Activated naive CD4-positive, alpha-beta T cell treated with anti-CD3 and anti-CD28 coated beads, Interleukin-2, amount 50 U/mL, for 72 hours (primary cell): Measurements from ENCODE around the gene SPCS1. TPM values are rescaled to one million over a fixed set of nuclear protein-coding genes. Genes with fewer than 3 reads are reported as not detected.

Source experiments
- ATAC-seq, 2 donors: fragments of 150-1000 bp; cut with Tn5 transposase; 2 replicates each; pipeline ENCODE4 v1.10.0; 2021; ENCODE audit warnings: mild to moderate bottlenecking in 2 of 2, moderate library complexity in 2 of 2
- DNase-seq, 2 donors: peaks; one replicate each; pipeline ENCODE4 v3.0.0; 2021 to 2022; ENCODE audit warnings: low spot score in 2 of 2
- H3K27ac Mint-ChIP-seq, 2 donors: one replicate each; pipeline ENCODE4 v1.8.0; 2022; ENCODE audit warnings: mild to moderate bottlenecking in 2 of 2, mixed read lengths in 2 of 2
- H3K36me3 Mint-ChIP-seq, 2 donors: one replicate each; pipeline ENCODE4 v1.8.0; 2022; ENCODE audit warnings: mixed read lengths in 2 of 2
- H3K9me3 Mint-ChIP-seq, 2 donors: one replicate each; pipeline ENCODE4 v1.8.0; 2022; ENCODE audit warnings: mixed read lengths in 2 of 2
- total RNA-seq, 2 donors: library from RNA; stranded (reverse); gene quantifications; one replicate each; pipeline ENCODE4 v1.2.3, GENCODE V29; 2022

The SPCS1 gene
- total RNA-seq, 2 donors from 2014 or later: 94.3 to 102 TPM

DNA sequence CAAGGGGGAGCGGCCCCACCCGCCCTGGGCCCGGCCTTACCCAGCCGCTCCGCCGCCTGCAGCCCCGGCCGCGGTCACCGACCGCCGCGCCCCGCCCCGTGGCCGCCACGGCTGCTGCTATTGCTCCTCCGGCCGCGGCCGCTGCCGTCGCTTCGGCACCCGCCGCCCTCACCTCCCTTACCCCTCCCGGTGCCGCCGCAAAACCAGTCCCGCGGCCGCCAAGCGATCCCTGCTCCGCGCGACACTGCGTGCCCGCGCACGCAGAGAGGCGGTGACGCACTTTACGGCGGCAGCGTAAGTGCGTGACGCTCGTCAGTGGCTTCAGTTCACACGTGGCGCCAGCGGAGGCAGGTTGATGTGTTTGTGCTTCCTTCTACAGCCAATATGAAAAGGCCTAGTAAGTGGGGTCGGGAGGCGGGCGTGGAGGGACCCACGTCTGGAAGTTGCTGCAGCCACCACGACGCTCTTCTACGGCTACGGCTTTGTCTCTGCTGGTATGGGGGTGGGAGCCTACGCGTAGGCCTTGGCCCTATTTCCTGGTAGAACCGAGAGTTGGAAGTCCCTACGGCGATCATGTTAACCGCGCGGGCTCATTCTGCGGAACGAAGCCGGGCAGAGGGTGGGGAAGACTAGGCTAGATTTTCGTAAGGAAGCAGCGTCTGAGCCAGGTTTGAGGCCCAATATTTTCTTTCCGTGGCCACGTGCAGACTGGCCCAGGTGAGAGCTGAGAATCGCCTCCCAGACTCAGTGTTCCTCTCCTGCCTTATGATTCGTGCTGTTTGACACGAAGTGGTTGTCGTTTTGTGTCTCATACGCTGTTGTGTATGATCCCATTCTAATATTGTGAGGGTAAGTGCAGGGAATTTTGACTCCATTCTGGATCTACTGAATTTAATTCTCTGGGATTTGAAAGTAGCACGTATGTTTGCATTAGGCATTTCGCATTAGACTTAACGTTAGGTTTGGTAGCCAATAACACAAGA is 19.9 kb upstream of the SPCS1 start, which contains the start of the genes GNL3 and PBRM1:
TSS of gene GNL3 (plus strand) at position 324 of the 983 bp plus-strand sequence. CDS start at position 385, 61 bp downstream.
TSS of gene PBRM1 (minus strand) at position 205 of the 983 bp plus-strand sequence.
- ATAC-seq: peak; percentile 73 to 77
- H3K27ac Mint-ChIP-seq: peak within 1 kb of the TSS; percentile 96 to 98
- H3K36me3 Mint-ChIP-seq: peaks cover 56 to 65% of the 10 kb centered on the region in 2 donors
- peak; percentile 92 for DNase-seq
- H3K9me3 Mint-ChIP-seq: no peaks in the 10 kb centered on the region

DNA sequence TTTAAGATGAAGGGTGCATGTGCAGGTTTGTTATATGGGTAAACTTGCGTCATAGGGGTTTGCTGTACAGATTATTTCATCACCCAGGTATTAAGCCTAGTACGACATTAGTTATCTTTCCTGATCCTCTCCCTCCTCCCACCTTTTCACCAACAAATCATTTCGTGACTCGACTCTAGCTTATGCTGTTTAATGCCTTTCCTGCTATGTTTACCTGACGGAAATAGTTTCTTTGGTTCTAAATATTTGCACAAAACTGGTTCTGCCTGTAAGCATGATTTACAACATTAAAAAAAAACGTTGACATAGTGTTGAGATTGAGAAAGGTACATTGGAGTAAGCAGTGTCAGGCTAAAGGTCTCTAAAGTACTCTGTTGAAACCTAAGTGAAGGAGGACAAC is 17.6 kb upstream of the SPCS1 start:
- peaks cover 63 to 68% of the 10 kb centered on the region in 2 donors for H3K36me3 Mint-ChIP-seq
- peak overlapping the region; percentile 96 to 98 for H3K27ac Mint-ChIP-seq
- no peak for ATAC-seq
- no peaks in the 10 kb centered on the region for H3K9me3 Mint-ChIP-seq
- DNase-seq: no peak

DNA sequence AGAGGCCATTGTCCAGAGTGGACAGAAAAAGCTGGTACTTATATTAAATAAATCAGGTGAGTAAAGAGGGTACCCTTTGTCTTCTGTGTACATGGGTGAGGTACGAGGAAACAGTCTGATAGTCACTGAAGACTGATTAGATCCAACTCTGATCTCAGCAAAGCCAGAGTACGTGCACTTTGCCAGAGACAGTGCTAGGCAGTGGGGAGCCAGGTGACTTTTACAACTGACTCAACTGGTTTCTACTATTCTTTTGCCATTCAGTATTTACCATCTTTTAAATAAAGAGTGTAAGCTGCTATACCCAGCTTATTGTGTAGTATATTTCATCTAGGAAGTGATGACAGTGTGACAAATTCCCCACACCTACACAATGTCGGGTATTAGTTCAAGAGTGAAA is 16.8 kb upstream of the SPCS1 start:
- no peak for DNase-seq
- Mint-ChIP-seq H3K36me3 (peaks cover 69 to 77% of the 10 kb centered on the region in 2 donors), H3K27ac (peak overlapping the region; percentile 94 to 96), H3K9me3 (no peaks in the 10 kb centered on the region)
- no peak for ATAC-seq

DNA sequence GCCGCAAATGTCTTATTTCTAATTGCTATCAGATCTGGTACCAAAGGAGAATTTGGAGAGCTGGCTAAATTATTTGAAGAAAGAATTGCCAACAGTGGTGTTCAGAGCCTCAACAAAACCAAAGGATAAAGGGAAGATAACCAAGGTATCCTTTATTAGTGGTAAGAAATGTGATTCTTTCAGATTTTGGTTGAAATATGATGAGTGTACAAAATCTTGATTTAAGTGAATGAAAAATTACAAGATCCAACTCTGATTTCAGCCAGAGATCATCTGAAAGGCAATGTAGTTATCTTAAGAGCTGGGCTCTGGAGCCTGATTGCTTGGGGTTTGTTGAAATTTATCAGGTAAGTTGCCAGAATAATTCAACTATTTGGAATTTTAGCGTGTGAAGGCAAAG is 15.3 kb upstream of the SPCS1 start:
- DNase-seq: no peak
- no peaks in the 10 kb centered on the region for H3K9me3 Mint-ChIP-seq
- H3K36me3 Mint-ChIP-seq: peaks cover 70 to 83% of the 10 kb centered on the region in 2 donors
- peak overlapping the region; percentile 73 to 96 for H3K27ac Mint-ChIP-seq
- ATAC-seq: no peak

DNA sequence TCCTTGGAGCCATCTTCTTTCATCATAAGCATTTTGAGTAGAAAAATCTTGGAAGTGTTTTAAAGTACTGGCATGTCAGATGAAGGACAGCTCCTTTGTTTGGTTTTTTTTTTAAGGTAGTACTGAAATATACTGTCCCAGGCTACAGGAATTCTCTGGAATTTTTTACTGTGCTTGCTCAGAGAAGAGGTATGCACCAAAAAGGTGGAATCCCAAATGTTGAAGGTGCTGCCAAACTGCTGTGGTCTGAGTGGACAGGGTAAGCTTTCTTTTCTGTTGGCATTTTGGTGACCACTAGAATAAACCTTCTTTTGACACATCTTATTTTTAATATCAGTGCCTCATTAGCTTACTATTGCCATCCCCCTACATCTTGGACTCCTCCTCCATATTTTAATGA is 12.8 kb upstream of the SPCS1 start:
- no peak for DNase-seq
- peak overlapping the region; percentile 17 to 82 for H3K27ac Mint-ChIP-seq
- no peaks in the 10 kb centered on the region for H3K9me3 Mint-ChIP-seq
- no peak for ATAC-seq
- peaks cover 47 to 70% of the 10 kb centered on the region in 2 donors for H3K36me3 Mint-ChIP-seq

DNA sequence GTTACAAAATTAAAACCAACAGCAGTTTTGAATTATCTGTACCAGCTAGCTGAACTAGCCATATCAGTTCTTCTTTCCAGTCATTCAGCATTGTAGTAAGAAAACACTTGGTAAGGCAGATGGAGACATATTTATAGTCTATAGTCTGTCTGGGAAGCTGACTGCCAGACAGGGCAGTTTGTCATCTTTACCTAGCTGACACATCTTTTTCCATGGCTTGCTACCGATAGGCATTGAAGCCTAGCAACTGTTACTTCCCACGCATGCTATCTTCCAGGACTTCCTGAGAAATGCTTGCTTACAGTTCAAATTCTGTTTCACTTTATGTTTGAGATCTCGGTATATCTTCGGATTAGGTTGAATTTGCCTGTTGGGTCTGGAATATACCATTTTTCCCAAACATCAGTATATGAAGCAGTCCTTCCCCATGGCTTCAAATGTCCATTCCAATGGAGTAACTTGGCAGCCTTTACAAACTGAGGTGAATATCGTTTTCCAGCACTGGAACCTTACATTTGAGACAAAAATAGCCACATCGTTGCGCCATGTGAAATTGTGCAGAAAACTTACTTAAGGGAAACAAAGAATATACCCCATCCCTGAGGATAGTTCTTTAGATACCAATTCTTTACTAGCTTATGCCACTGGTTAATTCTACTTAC is 11.2 kb upstream of the SPCS1 start:
- DNase-seq (no peak), ATAC-seq (peak in 1 of 2 donors; percentile 18)
- no peaks in the 10 kb centered on the region for H3K9me3 Mint-ChIP-seq
- H3K36me3 Mint-ChIP-seq: peaks cover 31 to 54% of the 10 kb centered on the region in 2 donors
- peak overlapping the region in 1 of 2 donors; percentile 51 for H3K27ac Mint-ChIP-seq

DNA sequence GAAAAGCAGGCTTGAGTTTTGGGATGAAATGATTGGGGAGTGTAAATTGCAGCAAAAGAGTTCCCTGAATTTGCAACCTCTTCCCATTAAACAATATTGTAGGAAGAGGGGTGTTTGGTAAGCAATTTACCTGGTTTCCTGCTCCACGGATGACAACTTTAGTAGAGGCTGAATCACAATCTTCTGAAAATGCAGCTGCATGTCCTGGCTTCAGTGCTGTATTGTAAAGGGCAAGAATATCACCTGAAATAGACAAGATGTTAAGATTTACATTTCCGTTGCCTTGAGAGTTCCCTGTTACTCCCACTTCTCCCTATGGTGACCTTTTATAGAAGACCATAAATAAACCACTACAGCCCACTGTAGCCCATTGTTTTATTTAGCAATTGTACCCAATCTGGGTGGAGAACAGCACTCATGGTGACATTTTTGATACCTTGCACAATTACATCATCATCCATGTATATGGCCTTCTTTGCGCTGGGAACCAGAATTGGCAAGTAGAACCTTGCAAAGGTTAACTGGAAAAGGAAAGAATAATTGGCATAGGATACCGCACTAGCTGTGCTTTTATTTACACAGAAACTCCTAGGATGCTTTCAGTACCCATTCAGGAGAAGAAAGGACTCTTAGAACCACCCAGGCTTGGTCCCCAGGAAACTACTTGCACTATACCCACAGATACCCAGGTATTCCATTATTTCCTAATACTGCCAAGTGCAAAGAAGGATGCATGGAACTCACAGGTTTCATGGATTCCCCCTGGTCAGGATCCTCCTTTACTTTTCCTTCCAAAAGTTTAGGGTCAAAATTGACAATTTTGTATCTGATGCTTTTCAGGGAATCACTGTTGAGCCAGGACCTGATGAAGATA is 9.9 kb upstream of the SPCS1 start:
- no peak for ATAC-seq
- Mint-ChIP-seq H3K9me3 (no peaks in the 10 kb centered on the region), H3K27ac (peak overlapping the region in 1 of 2 donors; percentile 60), H3K36me3 (peaks cover 22 to 40% of the 10 kb centered on the region in 2 donors)
- DNase-seq: no peak

DNA sequence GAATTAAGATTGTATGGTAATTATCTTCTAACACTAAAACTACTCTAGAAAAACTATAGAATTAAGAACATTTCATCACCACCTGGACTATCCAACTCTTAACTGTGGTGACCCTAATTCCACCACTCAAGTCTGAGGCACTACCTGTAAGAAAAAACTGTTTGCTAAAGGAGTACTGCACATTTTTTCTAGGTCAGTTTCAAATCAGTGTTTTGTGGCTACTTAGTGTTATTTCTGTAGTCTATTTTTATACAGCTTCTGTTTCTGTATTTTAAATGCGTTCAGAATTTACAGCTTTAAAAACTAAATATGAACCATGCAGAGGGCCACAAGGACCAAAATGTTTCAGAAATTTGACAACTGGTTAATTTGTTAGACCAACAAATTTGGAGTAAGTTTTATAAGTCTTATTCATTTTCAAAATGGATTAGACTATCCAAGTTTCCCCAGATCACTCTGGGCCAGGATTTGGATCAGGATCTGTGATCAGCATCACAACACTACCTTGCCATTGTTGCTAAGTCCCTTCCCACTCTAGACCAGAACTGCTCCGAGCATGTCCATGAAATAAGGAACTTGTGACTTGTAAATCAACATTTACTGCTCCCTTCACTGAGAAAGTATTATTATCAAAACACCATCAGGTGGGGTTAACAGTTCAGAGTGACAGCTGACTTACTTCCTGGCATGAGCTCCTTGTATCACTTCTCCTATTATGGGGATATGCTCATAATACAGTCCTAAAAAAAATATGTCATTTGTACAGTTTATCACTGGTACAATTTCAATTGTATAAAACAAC is 8.9 kb upstream of the SPCS1 start:
- H3K36me3 Mint-ChIP-seq: peaks cover 22 to 40% of the 10 kb centered on the region in 2 donors

DNA sequence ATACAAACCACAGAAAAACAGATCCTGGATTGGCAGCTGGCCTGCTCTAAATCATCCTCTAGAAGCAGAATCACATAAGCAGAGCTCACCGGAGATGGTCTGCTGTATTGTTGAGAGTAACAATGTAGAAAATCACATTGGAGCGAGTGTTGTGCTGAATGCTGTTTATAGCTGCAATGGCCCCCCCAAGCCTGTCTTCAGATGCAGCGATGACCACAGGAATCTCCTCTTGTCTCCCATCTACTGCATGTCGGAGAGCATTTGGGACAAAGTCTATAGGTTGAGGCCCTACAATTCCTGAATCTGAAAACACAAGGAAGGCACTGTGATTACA is 8.3 kb upstream of the SPCS1 start:
- H3K9me3 Mint-ChIP-seq: no peaks in the 10 kb centered on the region
- no peak for DNase-seq
- no peak for ATAC-seq
- peaks cover 22 to 39% of the 10 kb centered on the region in 2 donors for H3K36me3 Mint-ChIP-seq
- peak overlapping the region in 1 of 2 donors; percentile 54 for H3K27ac Mint-ChIP-seq

More for the DNA sequence above, 8.9 kb upstream of the SPCS1 start:
- no peaks in the 10 kb centered on the region for H3K9me3 Mint-ChIP-seq
- DNase-seq: no peak
- ATAC-seq: no peak
- peak overlapping the region; percentile 14 to 54 for H3K27ac Mint-ChIP-seq

DNA sequence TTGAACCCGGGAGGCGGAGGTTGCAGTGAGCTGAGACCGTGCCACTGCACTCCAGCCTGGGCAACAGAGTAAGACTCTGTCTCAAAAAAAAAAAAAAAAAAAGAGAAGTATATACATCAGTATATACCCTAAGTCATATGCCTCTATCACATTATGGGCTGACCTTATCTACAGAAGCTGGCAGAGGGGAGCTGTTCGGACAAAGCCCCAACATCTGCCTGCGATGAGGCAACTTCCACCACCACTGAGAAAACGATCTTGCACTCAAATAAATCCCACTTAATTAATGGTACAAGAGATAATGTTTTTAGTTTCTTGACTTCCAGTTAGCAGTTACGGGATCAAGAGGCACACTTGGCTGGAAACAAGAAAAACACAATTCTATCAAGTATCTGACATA is 2.6 kb upstream of the SPCS1 start:
- Mint-ChIP-seq H3K27ac (no peak overlapping the region), H3K9me3 (no peaks in the 10 kb centered on the region), H3K36me3 (peaks cover 19 to 27% of the 10 kb centered on the region in 2 donors)
- DNase-seq (no peak), ATAC-seq (no peak)

DNA sequence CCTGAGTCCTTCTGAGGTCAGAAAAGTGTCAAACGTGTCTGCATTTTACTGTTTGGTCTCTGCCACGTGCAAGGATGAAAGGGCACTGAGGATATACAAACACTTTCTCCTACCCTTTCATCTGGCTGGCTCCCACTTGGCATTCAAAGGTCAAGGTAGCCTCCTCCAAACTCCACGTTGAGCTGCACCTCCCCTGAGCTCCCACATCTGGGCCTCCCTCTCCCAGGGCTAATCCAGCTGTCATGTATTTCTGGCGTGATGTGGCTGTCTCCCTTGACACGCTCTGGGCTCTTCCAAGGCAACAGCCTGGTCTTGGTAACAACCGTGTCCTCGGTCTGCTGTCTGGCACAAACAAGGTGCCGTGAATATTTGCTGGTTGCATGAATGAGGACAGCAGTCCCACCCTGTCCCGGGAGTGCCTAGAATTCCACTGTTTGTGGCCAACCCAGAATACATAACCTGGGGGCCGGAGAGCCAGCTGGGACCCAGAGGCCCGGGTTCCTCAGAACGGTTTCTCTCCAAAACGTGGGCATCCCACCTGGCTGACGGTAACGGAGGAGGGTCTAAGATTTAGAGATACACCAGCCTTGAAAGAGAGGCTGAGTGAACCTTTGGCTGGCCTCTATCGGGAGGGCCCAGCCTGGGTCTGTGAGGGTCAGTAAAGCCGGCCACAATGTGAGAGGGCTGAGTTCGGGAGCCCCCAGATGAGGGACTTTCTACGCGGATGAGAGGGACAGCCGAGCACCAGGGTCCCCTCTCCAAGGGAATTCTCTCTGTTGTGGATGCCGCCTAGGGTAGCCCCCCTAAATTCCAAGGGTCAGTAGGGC is 1.1 kb upstream of the SPCS1 start:
- Mint-ChIP-seq H3K9me3 (no peaks in the 10 kb centered on the region), H3K36me3 (peaks cover 19 to 33% of the 10 kb centered on the region in 2 donors), H3K27ac (peak overlapping the region; percentile 95 to 98)
- peak; percentile 12 to 61 for DNase-seq
- ATAC-seq: peak; percentile 4 to 30

DNA sequence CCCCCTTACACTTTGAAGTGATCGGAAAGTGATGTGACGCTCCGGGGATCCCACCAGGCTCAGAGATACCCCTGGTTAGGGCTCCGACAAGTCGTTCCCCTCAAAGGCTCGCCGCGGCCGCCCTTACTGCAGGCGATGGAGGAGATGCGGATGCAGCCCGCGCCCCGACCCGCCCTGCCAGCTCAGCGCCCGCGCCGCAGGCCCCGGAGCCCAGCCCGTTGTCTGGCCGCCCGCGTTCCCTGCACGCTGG is 543 bp upstream of the SPCS1 start:
- no peaks in the 10 kb centered on the region for H3K9me3 Mint-ChIP-seq
- DNase-seq (no peak), ATAC-seq (no peak)
- peaks cover 19 to 33% of the 10 kb centered on the region in 2 donors for H3K36me3 Mint-ChIP-seq
- H3K27ac Mint-ChIP-seq: peak overlapping the region; percentile 95 to 98

DNA sequence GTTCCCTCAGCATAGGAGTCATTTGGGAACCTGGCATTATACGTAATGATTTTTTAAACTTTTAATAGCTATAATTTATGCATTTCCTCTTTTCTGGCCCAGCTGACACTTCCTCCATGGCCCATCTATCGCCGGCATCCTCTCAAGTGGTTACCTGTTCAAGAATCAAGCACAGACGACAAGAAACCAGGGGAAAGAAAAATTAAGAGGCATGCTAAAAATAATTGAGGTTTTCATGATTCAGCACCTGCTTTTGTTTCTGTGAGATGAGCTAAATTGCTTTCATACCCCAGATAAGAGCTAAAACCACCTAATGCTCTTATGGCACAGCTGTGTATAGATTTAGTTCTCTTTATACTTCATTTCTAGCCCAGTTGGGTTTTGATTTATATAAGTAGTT is 1.7 kb downstream of the SPCS1 start:
- peaks cover 19 to 33% of the 10 kb centered on the region in 2 donors for H3K36me3 Mint-ChIP-seq
- DNase-seq (no peak), ATAC-seq (no peak)
- peak overlapping the region; percentile 91 to 95 for H3K27ac Mint-ChIP-seq
- H3K9me3 Mint-ChIP-seq: no peaks in the 10 kb centered on the region

DNA sequence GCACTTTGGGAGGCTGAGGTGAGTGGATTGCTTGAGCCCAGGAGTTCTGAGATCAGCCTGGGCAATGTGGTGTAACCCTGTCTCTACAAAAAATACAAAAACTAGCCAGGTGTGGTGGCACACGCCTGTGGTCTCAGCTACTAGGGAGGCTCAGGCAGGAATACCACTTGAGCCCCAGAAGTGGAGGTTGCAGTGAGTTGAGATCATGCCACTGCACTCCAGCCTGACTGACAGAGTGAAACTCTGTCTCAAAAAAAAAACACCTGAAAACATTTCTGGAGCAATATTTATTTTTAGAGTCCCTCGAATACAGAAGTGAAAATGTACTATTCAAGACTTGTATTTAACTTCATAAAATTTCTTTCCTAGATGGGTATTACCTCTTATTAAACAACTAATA is 4.6 kb downstream of the SPCS1 start:
- DNase-seq: no peak
- H3K9me3 Mint-ChIP-seq: no peaks in the 10 kb centered on the region
- no peak for ATAC-seq
- H3K36me3 Mint-ChIP-seq: peaks cover 11 to 22% of the 10 kb centered on the region in 2 donors
- H3K27ac Mint-ChIP-seq: peak overlapping the region; percentile 60 to 80
